GM12874 (cell line): Measurements from ENCODE around the gene TP53I3.

Experiments
- CTCF ChIP-seq: IDR thresholded peaks from 2 replicates; pipeline ENCODE4 v1.5.1; 2011; ENCODE audit warnings: low read depth, mild to moderate bottlenecking, control low read depth, low read length, moderate library complexity; ENCODE audit not compliant: insufficient read depth

The TP53I3 gene

GRCh38 chr2:24084386-24085199 is at the start of gene TP53I3:
Gene TP53I3 (minus strand): TSS chr2:24084834. CDS start chr2:24084326, 508 bp downstream.
- peak; percentile 97 for TF ChIP-seq CTCF

- TF ChIP-seq CTCF: no peak
Observed at GRCh38 chr2:24132543-24132942, 47.9 kb upstream of the TP53I3 start.

- no peak for TF ChIP-seq CTCF
Observed at GRCh38 chr2:24125956-24126355, 41.3 kb upstream of the TP53I3 start.

GRCh38 chr2:24123922-24124580 is 39.4 kb upstream of the TP53I3 start:
- no peak for TF ChIP-seq CTCF

GRCh38 chr2:24123195-24123921 is 38.7 kb upstream of the TP53I3 start, which contains the start of the genes FAM228B and PFN4:
Gene FAM228B (plus strand): TSS chr2:24123469. CDS start chr2:24124362, 893 bp downstream.
Gene PFN4 (minus strand): TSS chr2:24123334. CDS start chr2:24122535, 799 bp downstream.
- no peak for TF ChIP-seq CTCF

- no peak for TF ChIP-seq CTCF
Observed at GRCh38 chr2:24122366-24123194, 37.9 kb upstream of the TP53I3 start.
